HL-60 (cell line): Measurements from ENCODE around the gene SLC8B1.
A peak's percentile ranks its signal among the peaks of the same experiment; 100 is the strongest.

Experiments
- DNase-seq, 2 experiments: peaks; one replicate each; pipeline ENCODE4 v3.0.0-alpha.2; 2010 to 2020; ENCODE audit warnings: low read depth in 1 of 2, low spot score in 1 of 2
- H3K27ac ChIP-seq: fragments of 250-450 bp; sonication (Bioruptor Pico); replicated peaks from 2 replicates; pipeline ENCODE4 v1.5.1; 2020; ENCODE audit warnings: mild to moderate bottlenecking, moderate library complexity
- H3K27me3 ChIP-seq: fragments of 250-450 bp; sonication (Bioruptor Pico); 2 replicates; pipeline ENCODE4 v1.5.1; 2021; ENCODE audit warnings: mild to moderate bottlenecking, moderate library complexity; ENCODE audit not compliant: insufficient read depth, poor library complexity, severe bottlenecking
- H3K4me3 ChIP-seq: replicated peaks from 2 replicates; pipeline ENCODE4 v1.5.1; 2011; ENCODE audit warnings: mild to moderate bottlenecking, control low read depth, low read length; ENCODE audit not compliant: insufficient read depth
- GABPA ChIP-seq: IDR thresholded peaks from 2 replicates; pipeline ENCODE4 v1.6.1; 2012; ENCODE audit warnings: low read depth
- POLR2AphosphoS5 ChIP-seq: IDR thresholded peaks from 2 replicates; pipeline ENCODE4 v1.6.1; 2012; ENCODE audit warnings: low read depth
- SPI1 ChIP-seq: IDR thresholded peaks from 2 replicates; pipeline ENCODE4 v1.6.1; 2012; ENCODE audit warnings: low read depth, mild to moderate bottlenecking, borderline replicate concordance
- TF ChIP-seq, protein P1 (sequence below): IDR thresholded peaks from 2 replicates; pipeline ENCODE4 v1.6.1; 2012; ENCODE audit warnings: low read depth; ENCODE audit not compliant: insufficient replicate concordance
- TF ChIP-seq, protein P2 (sequence below): IDR thresholded peaks from one replicate; pipeline ENCODE4 v1.5.1; 2011; ENCODE audit warnings: low read length, control low read depth, inconsistent platforms; ENCODE audit not compliant: insufficient read depth

The SLC8B1 gene

DNA sequence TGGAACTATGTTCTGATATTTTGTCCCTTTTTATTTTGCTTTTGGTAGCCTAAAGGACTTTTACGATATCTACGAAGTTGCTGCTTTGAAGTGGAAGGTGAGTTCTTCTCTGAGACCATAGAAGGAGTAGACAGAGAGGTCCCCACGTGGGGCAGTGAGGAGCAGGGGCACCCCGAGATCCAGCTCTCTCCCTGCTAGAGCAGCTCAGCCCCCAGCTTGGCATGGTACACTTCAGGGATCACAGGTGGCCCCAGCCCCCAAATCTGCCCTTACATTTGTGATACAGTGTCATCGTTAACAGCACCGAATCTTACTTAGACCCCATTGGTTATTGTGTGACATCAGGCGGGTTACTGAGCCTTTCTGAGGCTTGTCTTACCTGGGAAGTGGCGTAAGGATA lies 56.8 kb downstream of the SLC8B1 start:
- DNase-seq = no peak
- Histone ChIP-seq H3K27ac (no peak overlapping the region; the same call in 1 of the 2 replicates), H3K27me3 (no peaks in the 10 kb centered on the region), H3K4me3 (no peak overlapping the region)
- TF ChIP-seq POLR2AphosphoS5 (no peak), GABPA (no peak), SPI1 (no peak)
- TF ChIP-seq, protein P1, sequence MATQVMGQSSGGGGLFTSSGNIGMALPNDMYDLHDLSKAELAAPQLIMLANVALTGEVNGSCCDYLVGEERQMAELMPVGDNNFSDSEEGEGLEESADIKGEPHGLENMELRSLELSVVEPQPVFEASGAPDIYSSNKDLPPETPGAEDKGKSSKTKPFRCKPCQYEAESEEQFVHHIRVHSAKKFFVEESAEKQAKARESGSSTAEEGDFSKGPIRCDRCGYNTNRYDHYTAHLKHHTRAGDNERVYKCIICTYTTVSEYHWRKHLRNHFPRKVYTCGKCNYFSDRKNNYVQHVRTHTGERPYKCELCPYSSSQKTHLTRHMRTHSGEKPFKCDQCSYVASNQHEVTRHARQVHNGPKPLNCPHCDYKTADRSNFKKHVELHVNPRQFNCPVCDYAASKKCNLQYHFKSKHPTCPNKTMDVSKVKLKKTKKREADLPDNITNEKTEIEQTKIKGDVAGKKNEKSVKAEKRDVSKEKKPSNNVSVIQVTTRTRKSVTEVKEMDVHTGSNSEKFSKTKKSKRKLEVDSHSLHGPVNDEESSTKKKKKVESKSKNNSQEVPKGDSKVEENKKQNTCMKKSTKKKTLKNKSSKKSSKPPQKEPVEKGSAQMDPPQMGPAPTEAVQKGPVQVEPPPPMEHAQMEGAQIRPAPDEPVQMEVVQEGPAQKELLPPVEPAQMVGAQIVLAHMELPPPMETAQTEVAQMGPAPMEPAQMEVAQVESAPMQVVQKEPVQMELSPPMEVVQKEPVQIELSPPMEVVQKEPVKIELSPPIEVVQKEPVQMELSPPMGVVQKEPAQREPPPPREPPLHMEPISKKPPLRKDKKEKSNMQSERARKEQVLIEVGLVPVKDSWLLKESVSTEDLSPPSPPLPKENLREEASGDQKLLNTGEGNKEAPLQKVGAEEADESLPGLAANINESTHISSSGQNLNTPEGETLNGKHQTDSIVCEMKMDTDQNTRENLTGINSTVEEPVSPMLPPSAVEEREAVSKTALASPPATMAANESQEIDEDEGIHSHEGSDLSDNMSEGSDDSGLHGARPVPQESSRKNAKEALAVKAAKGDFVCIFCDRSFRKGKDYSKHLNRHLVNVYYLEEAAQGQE = no peak
- TF ChIP-seq, protein P2, sequence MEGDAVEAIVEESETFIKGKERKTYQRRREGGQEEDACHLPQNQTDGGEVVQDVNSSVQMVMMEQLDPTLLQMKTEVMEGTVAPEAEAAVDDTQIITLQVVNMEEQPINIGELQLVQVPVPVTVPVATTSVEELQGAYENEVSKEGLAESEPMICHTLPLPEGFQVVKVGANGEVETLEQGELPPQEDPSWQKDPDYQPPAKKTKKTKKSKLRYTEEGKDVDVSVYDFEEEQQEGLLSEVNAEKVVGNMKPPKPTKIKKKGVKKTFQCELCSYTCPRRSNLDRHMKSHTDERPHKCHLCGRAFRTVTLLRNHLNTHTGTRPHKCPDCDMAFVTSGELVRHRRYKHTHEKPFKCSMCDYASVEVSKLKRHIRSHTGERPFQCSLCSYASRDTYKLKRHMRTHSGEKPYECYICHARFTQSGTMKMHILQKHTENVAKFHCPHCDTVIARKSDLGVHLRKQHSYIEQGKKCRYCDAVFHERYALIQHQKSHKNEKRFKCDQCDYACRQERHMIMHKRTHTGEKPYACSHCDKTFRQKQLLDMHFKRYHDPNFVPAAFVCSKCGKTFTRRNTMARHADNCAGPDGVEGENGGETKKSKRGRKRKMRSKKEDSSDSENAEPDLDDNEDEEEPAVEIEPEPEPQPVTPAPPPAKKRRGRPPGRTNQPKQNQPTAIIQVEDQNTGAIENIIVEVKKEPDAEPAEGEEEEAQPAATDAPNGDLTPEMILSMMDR = no peak

DNA sequence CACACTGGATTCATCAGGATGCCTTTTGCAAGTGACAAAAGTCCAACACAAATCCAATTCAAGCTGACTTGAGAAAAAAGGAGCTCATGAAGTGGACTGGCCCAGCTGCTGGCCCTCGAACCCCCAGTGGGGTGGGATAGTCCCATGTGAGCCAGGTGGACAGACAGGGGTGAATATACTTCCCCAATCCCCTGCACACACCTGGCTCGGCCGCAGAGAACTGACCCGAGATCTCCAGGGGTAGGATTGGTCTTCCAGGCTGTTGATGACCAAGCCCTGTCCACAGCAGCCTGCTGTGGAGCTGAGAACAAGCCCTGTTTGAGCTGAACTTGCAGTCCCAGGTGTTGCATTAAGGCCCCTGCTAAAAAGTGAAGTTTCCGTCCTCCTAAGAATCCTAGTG lies 57.4 kb downstream of the SLC8B1 start:
- peak overlapping the region; percentile 90 for H3K27ac ChIP-seq
- no peaks in the 10 kb centered on the region for H3K27me3 ChIP-seq
- no peak overlapping the region for H3K4me3 ChIP-seq
- no peak for DNase-seq
- TF ChIP-seq, protein P1 = no peak
- TF ChIP-seq GABPA = no peak
- no peak for TF ChIP-seq POLR2AphosphoS5
- no peak for TF ChIP-seq SPI1
- TF ChIP-seq, protein P2 = no peak

DNA sequence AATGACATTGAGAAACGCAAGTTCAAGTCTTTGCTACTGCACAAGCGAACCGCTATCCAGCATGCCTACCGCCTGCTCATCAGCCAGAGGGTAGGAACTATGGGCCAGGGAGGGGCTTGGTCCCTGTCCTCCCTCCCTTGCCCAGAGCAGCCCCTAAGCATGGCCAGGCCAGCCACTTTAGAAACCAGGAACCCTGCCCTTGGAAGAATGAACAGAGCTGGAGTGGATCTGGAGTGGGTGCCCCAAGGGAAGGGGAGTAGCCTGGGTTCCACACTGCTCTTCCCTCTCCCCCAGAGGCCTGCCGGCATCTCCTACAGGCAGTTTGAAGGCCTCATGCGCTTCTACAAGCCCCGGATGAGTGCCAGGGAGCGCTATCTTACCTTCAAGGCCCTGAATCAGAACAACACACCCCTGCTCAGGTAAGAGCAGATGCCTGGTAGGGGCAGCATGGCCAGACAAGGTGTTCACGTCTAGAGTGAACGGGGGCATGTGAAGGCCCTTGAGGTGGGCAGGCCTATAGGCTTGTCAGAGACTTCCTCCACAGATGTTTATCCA lies 57.9 kb downstream of the SLC8B1 start:
- Histone ChIP-seq H3K4me3 (no peak overlapping the region), H3K27ac (peak overlapping the region; percentile 90), H3K27me3 (no peaks in the 10 kb centered on the region)
- no peak for DNase-seq
- TF ChIP-seq, protein P1 = no peak
- TF ChIP-seq GABPA (no peak), SPI1 (no peak), POLR2AphosphoS5 (no peak)
- TF ChIP-seq, protein P2 = no peak
